H1 (cell line): ENCODE results near the gene UBE2H. TPM values are rescaled to one million over a fixed set of nuclear protein-coding genes. Genes with fewer than 3 reads are reported as not detected.

Experiments
- CTCF ChIA-PET: fragments of 300-600 bp; sonication (Branson Sonifier 250); formaldehyde crosslinking; loops from one replicate; lab custom pipeline; 2021; ENCODE audit not compliant: partially characterized antibody; lab: Charles Lee
- POLR2A ChIA-PET: fragments of 300-600 bp; sonication (Branson Sonifier 250); formaldehyde crosslinking; loops from one replicate; lab custom pipeline; 2021; ENCODE audit warnings: inconsistent platforms; ENCODE audit not compliant: partially characterized antibody; lab: Charles Lee
- DNase-seq, 2 experiments: peaks; one replicate each; pipeline versions ENCODE4 v3.0.0 to v3.0.0-alpha.2; 2010 to 2022; ENCODE audit warnings: low spot score in 2 of 2, low read depth in 1 of 2, mixed read lengths in 1 of 2
- FAIRE-seq: peaks from 2 replicates; lab custom pipeline; 2011; peaks lifted over from hg19 to GRCh38; lab: Jason Lieb, UNC
- H2AFZ ChIP-seq: 2 replicates; pipeline ENCODE4 v1.8.1; 2012; ENCODE audit warnings: low read length, inconsistent platforms
- H2AK5ac ChIP-seq: 2 replicates; pipeline ENCODE4 v1.6.1; 2013; ENCODE audit warnings: low read depth, low read length
- H2BK120ac ChIP-seq: replicated peaks from 2 replicates; pipeline ENCODE3; 2013; ENCODE audit warnings: low read depth, low read length, inconsistent platforms
- H2BK12ac ChIP-seq: 2 replicates; pipeline ENCODE4 v1.6.1; 2013; ENCODE audit warnings: low read depth, low read length
- H2BK15ac ChIP-seq: 2 replicates; pipeline ENCODE4 v1.6.1; 2013; ENCODE audit warnings: low read length
- H2BK20ac ChIP-seq: 2 replicates; pipeline ENCODE4 v1.6.1; 2013; ENCODE audit warnings: low read length
- H2BK5ac ChIP-seq: 2 replicates; pipeline ENCODE4 v1.6.1; 2013; ENCODE audit warnings: low read depth, low read length
- H3K14ac ChIP-seq: 2 replicates; pipeline ENCODE4 v1.6.1; 2013; ENCODE audit warnings: inconsistent platforms; ENCODE audit not compliant: insufficient read length
- H3K18ac ChIP-seq: 2 replicates; pipeline ENCODE4 v1.6.1; 2013; ENCODE audit warnings: low read length; ENCODE audit errors: extremely low read depth
- H3K23ac ChIP-seq: 2 replicates; pipeline ENCODE4 v1.6.1; 2013; ENCODE audit warnings: inconsistent platforms; ENCODE audit not compliant: insufficient read length
- H3K23me2 ChIP-seq: 2 replicates; pipeline ENCODE4 v1.6.1; 2013; ENCODE audit warnings: low read depth, low read length
- H3K27ac ChIP-seq: 2 replicates; pipeline ENCODE4 v1.6.1; 2011; ENCODE audit warnings: low read depth, low read length, inconsistent platforms
- H3K27me3 ChIP-seq, 4 experiments: replicated peaks in 1 of 4; 1 replicate in 1 of 4; 2 replicates in 3 of 4; pipeline versions ENCODE4 v1.6.1 to v1.8.1; 2011 to 2013; ENCODE audit warnings: low read length in 3 of 4, mild to moderate bottlenecking in 3 of 4, inconsistent platforms in 2 of 4, mixed read lengths in 2 of 4, moderate library complexity in 1 of 4; ENCODE audit not compliant: control insufficient read depth in 3 of 4, insufficient read depth in 3 of 4; ENCODE audit errors: extremely low read depth in 1 of 4
- H3K36me3 ChIP-seq, 4 experiments: 2 replicates each; pipeline versions ENCODE4 v1.6.1 to v1.8.1; 2011 to 2013; ENCODE audit warnings: mild to moderate bottlenecking in 4 of 4, low read length in 3 of 4, moderate library complexity in 2 of 4, control low read depth in 1 of 4, inconsistent platforms in 1 of 4; ENCODE audit not compliant: insufficient read depth in 4 of 4, control insufficient read depth in 2 of 4
- H3K4ac ChIP-seq: replicated peaks from 2 replicates; pipeline ENCODE3; 2013; ENCODE audit warnings: low read length, low read depth, mixed read lengths, inconsistent platforms; ENCODE audit not compliant: insufficient read length
- H3K4me1 ChIP-seq, 4 experiments: replicated peaks in 1 of 4; 1 replicate in 1 of 4; 2 replicates in 3 of 4; pipeline versions ENCODE4 v1.6.1 to v1.8.1; 2011 to 2013; ENCODE audit warnings: low read length in 3 of 4, inconsistent platforms in 2 of 4, mixed read lengths in 1 of 4; ENCODE audit not compliant: insufficient read depth in 4 of 4, control insufficient read depth in 3 of 4
- H3K4me2 ChIP-seq, 2 experiments: 2 replicates each; pipeline versions ENCODE4 v1.6.1 to v1.8.1; 2011 to 2013; ENCODE audit warnings: low read depth in 2 of 2, low read length in 2 of 2, control low read depth in 1 of 2, inconsistent platforms in 1 of 2, mild to moderate bottlenecking in 1 of 2; ENCODE audit not compliant: insufficient read depth in 1 of 2
- H3K4me3 ChIP-seq, 4 experiments: fragments of 200-600, 300-600 bp in 1 of 4; sonication (generic), shearing (Covaris generic), sonication (Bioruptor Twin) in 1 of 4; 2 replicates each; pipeline versions ENCODE4 v1.5.1 to v1.8.1; 2011 to 2016; ENCODE audit warnings: low read length in 4 of 4, low read depth in 3 of 4, control low read depth in 2 of 4, inconsistent platforms in 2 of 4, mild to moderate bottlenecking in 2 of 4, mixed read lengths in 1 of 4, moderate library complexity in 1 of 4; ENCODE audit not compliant: insufficient read depth in 2 of 4; ENCODE audit errors: extremely low read depth in 1 of 4
- H3K56ac ChIP-seq: replicated peaks from 2 replicates; pipeline ENCODE3; 2013; ENCODE audit warnings: low read depth, mild to moderate bottlenecking, mixed read lengths, low read length, inconsistent platforms; ENCODE audit not compliant: insufficient read length
- H3K79me1 ChIP-seq: 2 replicates; pipeline ENCODE4 v1.6.1; 2013; ENCODE audit warnings: low read depth, low read length, control low read depth
- H3K79me2 ChIP-seq, 2 experiments: 2 replicates each; pipeline versions ENCODE4 v1.6.1 to v1.8.1; 2012 to 2013; ENCODE audit warnings: low read length in 2 of 2, mild to moderate bottlenecking in 2 of 2, inconsistent platforms in 1 of 2; ENCODE audit not compliant: insufficient read depth in 2 of 2, control insufficient read depth in 1 of 2
- H3K9ac ChIP-seq, 4 experiments: replicated peaks in 1 of 4; 1 replicate in 1 of 4; 2 replicates in 3 of 4; pipeline versions ENCODE4 v1.6.1 to v1.8.1; 2011 to 2013; ENCODE audit warnings: low read depth in 3 of 4, low read length in 3 of 4, control low read depth in 2 of 4, mild to moderate bottlenecking in 2 of 4, moderate library complexity in 2 of 4, inconsistent platforms in 1 of 4; ENCODE audit errors: extremely low read depth in 1 of 4
- H3K9me3 ChIP-seq, 2 experiments: 2 replicates each; pipeline versions ENCODE4 v1.6.1 to v1.8.1; 2012 to 2013; ENCODE audit warnings: mild to moderate bottlenecking in 2 of 2, moderate library complexity in 2 of 2, control low read depth in 1 of 2, inconsistent platforms in 1 of 2, low read depth in 1 of 2, low read length in 1 of 2, mixed read lengths in 1 of 2; ENCODE audit not compliant: insufficient read depth in 2 of 2
- H4K20me1 ChIP-seq, 2 experiments: replicated peaks in 1 of 2; 2 replicates each; pipeline versions ENCODE3 to v1.8.1; 2011 to 2013; ENCODE audit warnings: inconsistent platforms in 2 of 2, low read length in 2 of 2, mild to moderate bottlenecking in 1 of 2; ENCODE audit not compliant: insufficient read depth in 2 of 2, control insufficient read depth in 1 of 2
- H4K5ac ChIP-seq: 2 replicates; pipeline ENCODE4 v1.6.1; 2013; ENCODE audit warnings: low read length, low read depth, mixed read lengths, inconsistent platforms; ENCODE audit not compliant: insufficient read length
- H4K8ac ChIP-seq: 2 replicates; pipeline ENCODE4 v1.8.0; 2013; ENCODE audit warnings: mild to moderate bottlenecking, moderate library complexity, low read length, inconsistent platforms; ENCODE audit not compliant: insufficient read depth; ENCODE audit errors: extremely low read depth
- H4K91ac ChIP-seq: replicated peaks from 2 replicates; pipeline ENCODE3; 2013; ENCODE audit warnings: low read length, mixed read lengths, inconsistent platforms; ENCODE audit not compliant: insufficient read length
- ASH2L ChIP-seq: fragments of 200-600, 300-600 bp; sonication (generic); IDR thresholded peaks from one replicate; pipeline ENCODE4 v1.7.1; 2017; ENCODE audit warnings: low read length
- CHD2 ChIP-seq: IDR thresholded peaks from 2 replicates; pipeline ENCODE4 v1.6.1; 2012; ENCODE audit warnings: low read length, improper control_type of control experiment
- EZH2 ChIP-seq: fragments of 200-600 bp; sonication (generic); IDR thresholded peaks from 2 replicates; pipeline ENCODE4 v1.7.1; 2012; ENCODE audit warnings: low read depth, mild to moderate bottlenecking, moderate library complexity, low read length, inconsistent platforms; ENCODE audit not compliant: severe bottlenecking
- HDAC6 ChIP-seq: IDR thresholded peaks from one replicate; pipeline ENCODE4 v1.7.1; 2012; ENCODE audit warnings: low read depth, mild to moderate bottlenecking, inconsistent platforms, low read length, moderate library complexity
- KDM4A ChIP-seq: IDR thresholded peaks from one replicate; pipeline ENCODE4 v1.7.1; 2012; ENCODE audit warnings: low read depth, mild to moderate bottlenecking, moderate library complexity, low read length, inconsistent platforms; ENCODE audit not compliant: severe bottlenecking
- POLR2A ChIP-seq, 2 experiments: IDR thresholded peaks; 1 replicate in 1 of 2; 2 replicates in 1 of 2; pipeline ENCODE4 v1.6.1; 2011; ENCODE audit warnings: low read depth in 2 of 2, low read length in 2 of 2, mild to moderate bottlenecking in 2 of 2; ENCODE audit errors: control extremely low read depth in 1 of 2
- POU5F1 ChIP-seq: IDR thresholded peaks from 2 replicates; pipeline ENCODE4 v1.6.1; 2011; ENCODE audit warnings: low read depth, mild to moderate bottlenecking, low read length, moderate library complexity
- SAP30 ChIP-seq: fragments of 300-600 bp; sonication (generic); IDR thresholded peaks from 2 replicates; pipeline ENCODE4 v1.7.1; 2012; ENCODE audit warnings: low read length, moderate library complexity, mild to moderate bottlenecking, inconsistent platforms; ENCODE audit not compliant: insufficient read depth, insufficient replicate concordance
- SP2 ChIP-seq: IDR thresholded peaks from 2 replicates; pipeline ENCODE4 v1.6.1; 2012; ENCODE audit warnings: mild to moderate bottlenecking, low read length, inconsistent platforms
- TCF12 ChIP-seq: IDR thresholded peaks from 2 replicates; pipeline ENCODE4 v1.6.1; 2011; ENCODE audit warnings: low read depth, mild to moderate bottlenecking, low read length
- ZNF274 ChIP-seq: IDR thresholded peaks from 2 replicates; pipeline ENCODE4 v1.7.0; 2012; ENCODE audit warnings: low read length, borderline replicate concordance; ENCODE audit errors: extremely low read depth
- WGBS, 2 experiments: shearing (Covaris generic) in 1 of 2; methylation state at CpG; one replicate each; pipeline versions ENCODE4 v1.1.6 to v1.1.7; 2013 to 2015; ENCODE audit warnings: low lambda C conversion rate in 2 of 2, mixed read lengths in 2 of 2, inconsistent platforms in 1 of 2, low coverage in 1 of 2, missing lambda C conversion rate in 1 of 2; ENCODE audit not compliant: insufficient replicate concordance in 2 of 2, insufficient coverage in 1 of 2, insufficient read length in 1 of 2; ENCODE audit errors: extremely low coverage in 1 of 2, missing lambda C conversion rate in 1 of 2; 5-methylcytosine and 5-hydroxymethylcytosine counted together
- polyA plus RNA-seq, 7 experiments: library from polyadenylated mRNA; depleted of rRNA in 3 of 7; stranded (reverse) in 5 of 7; unstranded in 2 of 7; fragments of >200 nt in 5 of 7; fragments of 200-250 nt in 2 of 7; gene quantifications; 1 replicate in 5 of 7; 2 replicates in 1 of 7; 4 replicates in 1 of 7; pipeline versions ENCODE4 v1.2.1 to v1.2.3, GENCODE V29; 2011 to 2013; ENCODE audit warnings: missing spikeins in 2 of 7, mixed read lengths in 2 of 7
- total RNA-seq: library from RNA; stranded (reverse); fragmentation: NEBNext Ultra II Directional; extraction: Animal tissue kit (Norgen Biotek cat#: 25700); gene quantifications from 2 replicates; pipeline ENCODE4 v1.2.1, GENCODE V29; 2021
- TF ChIP-seq, protein P1 (sequence below): IDR thresholded peaks from 2 replicates; pipeline ENCODE4 v1.6.1; 2012; ENCODE audit warnings: inconsistent platforms

UBE2H gene
- total and polyA plus RNA-seq, 2 of the 8 experiments (the other 6 are each of a cell fraction or from before 2014, with no cell fraction given), result 30.6 to 62.2 TPM

DNA sequence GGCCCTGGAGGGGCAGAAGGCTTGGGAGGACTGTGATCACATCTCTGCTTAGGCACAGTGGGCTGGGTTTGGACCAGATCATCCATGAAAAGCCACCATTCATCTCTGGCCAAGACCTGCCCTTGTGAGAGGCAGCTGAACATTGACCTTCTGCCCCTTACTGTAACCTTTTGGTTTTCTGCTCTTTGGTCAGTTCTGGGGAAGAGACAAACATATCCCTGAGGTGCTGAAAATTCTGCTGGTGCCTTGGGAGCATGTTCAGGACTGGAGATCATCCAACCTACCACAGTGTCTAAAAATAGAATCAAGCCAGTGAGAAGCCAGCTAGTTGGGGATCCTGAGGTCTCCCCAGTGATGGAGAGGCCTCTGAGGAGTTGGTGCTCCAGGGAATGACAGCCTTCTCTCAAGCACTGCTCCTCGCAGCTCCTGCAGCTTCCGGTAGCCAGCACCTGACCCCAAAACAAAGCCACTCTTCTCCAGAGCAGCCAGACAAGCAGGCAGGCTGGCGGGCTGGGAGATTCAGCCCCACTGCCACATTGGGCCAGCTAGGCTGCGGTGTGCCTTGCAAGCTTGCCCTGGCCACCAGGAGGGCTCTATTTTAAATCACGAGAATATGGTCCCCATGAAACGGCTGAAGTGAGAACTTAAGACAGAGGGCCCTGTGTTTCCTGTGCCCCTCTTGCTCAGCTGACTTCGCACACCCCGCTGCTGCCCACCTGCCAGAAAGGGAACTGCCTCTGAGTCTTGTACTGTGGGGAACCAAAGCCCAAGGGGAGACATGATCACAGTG, 37.8 kb upstream of the UBE2H start:
- 88% methylated on average over 8 of the region's 8 CpGs; no CpG with 5 or more reads in 1 of the 2 experiments for WGBS, 2 experiments
- no peak overlapping the region for H2AK5ac ChIP-seq
- no peak overlapping the region for H4K8ac ChIP-seq
- no peak overlapping the region for H2BK12ac ChIP-seq
- no peaks in the 10 kb centered on the region for H3K79me2 ChIP-seq
- H3K23ac ChIP-seq, result no peak overlapping the region
- no peak overlapping the region for H3K4me3 ChIP-seq
- CTCF ChIA-PET, result interaction anchor here (0.7 to 1.2 kb wide), 5 partner anchors 13 to 614 kb away, joined by 3 to 5 read pairs (median 3); no protein-coding TSS in a partner anchor
- H3K23me2 ChIP-seq, result no peaks in the 10 kb centered on the region
- peak overlapping the region; percentile 57 for H3K4ac ChIP-seq
- peak overlapping the region; percentile 49 for H4K91ac ChIP-seq
- FAIRE-seq (no peak), DNase-seq (peak in 1 of 2 experiments; percentile 48)
- no peak overlapping the region for H3K27ac ChIP-seq
- H2BK120ac ChIP-seq, result no peak overlapping the region
- H3K14ac ChIP-seq, result no peak overlapping the region
- POLR2A ChIA-PET, result interaction anchor here (0.6 to 1.0 kb wide), 2 partner anchors 12 to 771 kb away, joined by 3 to 4 read pairs; no protein-coding TSS in a partner anchor
- H3K27me3 ChIP-seq, result no peaks in the 10 kb centered on the region
- H4K5ac ChIP-seq, result no peak overlapping the region
- no peak overlapping the region for H3K56ac ChIP-seq
- H3K79me1 ChIP-seq, result no peaks in the 10 kb centered on the region
- no peaks in the 10 kb centered on the region for H4K20me1 ChIP-seq
- H2BK20ac ChIP-seq, result no peak overlapping the region
- no peak overlapping the region for H3K9ac ChIP-seq
- H2BK5ac ChIP-seq, result no peak overlapping the region
- peak overlapping the region; percentile 86 for H2AFZ ChIP-seq
- no peak overlapping the region for H3K4me2 ChIP-seq
- H3K18ac ChIP-seq, result no peak overlapping the region; the same call in 1 of the 2 replicates
- no peaks in the 10 kb centered on the region for H3K9me3 ChIP-seq
- H3K36me3 ChIP-seq, result no peaks in the 10 kb centered on the region
- H3K4me1 ChIP-seq, result no peaks in the 10 kb centered on the region
- no peak overlapping the region for H2BK15ac ChIP-seq
- TF ChIP-seq EZH2, result no peak
- TF ChIP-seq ASH2L, result no peak
- no peak for TF ChIP-seq SP2
- no peak for TF ChIP-seq SAP30
- no peak for TF ChIP-seq POU5F1
- TF ChIP-seq POLR2A (IDR thresholded peaks at IDR 0.05; ENCODE audit: control extremely low read depth in 1 of 2, low read depth in 2 of 2, low read length in 2 of 2), result no peak
- no peak for TF ChIP-seq KDM4A
- no peak for TF ChIP-seq ZNF274
- no peak for TF ChIP-seq TCF12
- TF ChIP-seq CHD2, result no peak
- TF ChIP-seq, protein P1, sequence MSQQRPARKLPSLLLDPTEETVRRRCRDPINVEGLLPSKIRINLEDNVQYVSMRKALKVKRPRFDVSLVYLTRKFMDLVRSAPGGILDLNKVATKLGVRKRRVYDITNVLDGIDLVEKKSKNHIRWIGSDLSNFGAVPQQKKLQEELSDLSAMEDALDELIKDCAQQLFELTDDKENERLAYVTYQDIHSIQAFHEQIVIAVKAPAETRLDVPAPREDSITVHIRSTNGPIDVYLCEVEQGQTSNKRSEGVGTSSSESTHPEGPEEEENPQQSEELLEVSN, result no peak
- TF ChIP-seq HDAC6, result no peak
